H9 (cell line): ENCODE measurements around the gene CKS1B. TPM values are rescaled to one million over a fixed set of nuclear protein-coding genes. Genes with fewer than 3 reads are reported as not detected.
A peak's percentile ranks its signal among the peaks of the same experiment; 100 is the strongest.

Experiments
- DNase-seq: peaks from one replicate; pipeline ENCODE4 v3.0.0-alpha.2; 2017
- H2AFZ ChIP-seq: one replicate; pipeline ENCODE4 v1.6.1; 2013; ENCODE audit warnings: mild to moderate bottlenecking, low read length, control low read depth, moderate library complexity
- H2AK5ac ChIP-seq: 2 replicates; pipeline ENCODE4 v1.6.1; 2013; ENCODE audit warnings: low read length, control low read depth, mixed read lengths; ENCODE audit not compliant: insufficient read length
- H2BK120ac ChIP-seq: one replicate; pipeline ENCODE4 v1.6.1; 2013; ENCODE audit warnings: low read depth, mild to moderate bottlenecking, low read length, control low read depth, inconsistent platforms; ENCODE audit not compliant: poor library complexity, severe bottlenecking
- H2BK12ac ChIP-seq: 2 replicates; pipeline ENCODE4 v1.6.1; 2013; ENCODE audit warnings: low read length, control low read depth, mixed read lengths, low read depth; ENCODE audit not compliant: insufficient read length
- H2BK15ac ChIP-seq: 2 replicates; pipeline ENCODE4 v1.6.1; 2013; ENCODE audit warnings: low read depth, low read length, control low read depth
- H2BK20ac ChIP-seq: one replicate; pipeline ENCODE4 v1.6.1; 2013; ENCODE audit warnings: low read depth, mild to moderate bottlenecking, low read length, control low read depth, inconsistent platforms; ENCODE audit not compliant: poor library complexity, severe bottlenecking
- H2BK5ac ChIP-seq: 2 replicates; pipeline ENCODE4 v1.6.1; 2013; ENCODE audit warnings: low read length, control low read depth, mixed read lengths; ENCODE audit not compliant: insufficient read length
- H3K14ac ChIP-seq: 2 replicates; pipeline ENCODE4 v1.6.1; 2013; ENCODE audit warnings: low read length, control low read depth; ENCODE audit not compliant: insufficient read depth
- H3K18ac ChIP-seq: 2 replicates; pipeline ENCODE4 v1.6.1; 2013; ENCODE audit warnings: low read depth, mild to moderate bottlenecking, mixed read lengths, low read length, control low read depth; ENCODE audit not compliant: insufficient read length
- H3K23ac ChIP-seq: 2 replicates; pipeline ENCODE4 v1.6.1; 2013; ENCODE audit warnings: low read length, control low read depth, mixed read lengths, low read depth; ENCODE audit not compliant: insufficient read length
- H3K23me2 ChIP-seq: 2 replicates; pipeline ENCODE4 v1.6.1; 2013; ENCODE audit warnings: low read depth, mild to moderate bottlenecking, mixed read lengths, low read length, control low read depth; ENCODE audit not compliant: insufficient read length, poor library complexity, severe bottlenecking
- H3K27ac ChIP-seq: 2 replicates; pipeline ENCODE4 v1.5.1; 2013; ENCODE audit warnings: low read length, control low read depth, mixed read lengths, low read depth; ENCODE audit not compliant: insufficient read length
- H3K27me3 ChIP-seq: 2 replicates; pipeline ENCODE4 v1.6.1; 2013; ENCODE audit warnings: low read length, control low read depth, inconsistent platforms; ENCODE audit not compliant: insufficient read depth
- H3K4ac ChIP-seq: 2 replicates; pipeline ENCODE4 v1.6.1; 2013; ENCODE audit warnings: low read depth, mild to moderate bottlenecking, control low read depth, inconsistent platforms, low read length, moderate library complexity
- H3K4me1 ChIP-seq: 2 replicates; pipeline ENCODE4 v1.6.1; 2013; ENCODE audit warnings: low read length, control low read depth, inconsistent platforms; ENCODE audit not compliant: insufficient read depth
- H3K4me2 ChIP-seq: 2 replicates; pipeline ENCODE4 v1.6.1; 2013; ENCODE audit warnings: low read length, control low read depth, mixed read lengths; ENCODE audit not compliant: insufficient read length, insufficient read depth
- H3K56ac ChIP-seq: 2 replicates; pipeline ENCODE4 v1.6.1; 2013; ENCODE audit warnings: low read depth, mild to moderate bottlenecking, mixed read lengths, low read length, control low read depth; ENCODE audit not compliant: insufficient read length
- H3K79me1 ChIP-seq: 2 replicates; pipeline ENCODE4 v1.6.1; 2013; ENCODE audit warnings: low read depth, mild to moderate bottlenecking, moderate library complexity, low read length, control low read depth, inconsistent platforms; ENCODE audit not compliant: insufficient read depth, poor library complexity, severe bottlenecking
- H3K79me2 ChIP-seq: 2 replicates; pipeline ENCODE4 v1.6.1; 2013; ENCODE audit warnings: low read length, control low read depth, inconsistent platforms; ENCODE audit not compliant: insufficient read depth
- H3K9ac ChIP-seq: 2 replicates; pipeline ENCODE4 v1.6.1; 2013; ENCODE audit warnings: low read length, control low read depth, mixed read lengths; ENCODE audit not compliant: insufficient read length; ENCODE audit errors: extremely low read depth
- H3K9me3 ChIP-seq: one replicate; pipeline ENCODE4 v1.6.1; 2013; ENCODE audit warnings: low read depth, low read length, inconsistent platforms; ENCODE audit not compliant: control insufficient read depth
- H3T11ph ChIP-seq: one replicate; pipeline ENCODE4 v1.6.1; 2013; ENCODE audit warnings: mild to moderate bottlenecking, low read length, control low read depth, inconsistent platforms
- H4K20me1 ChIP-seq: one replicate; pipeline ENCODE4 v1.6.1; 2013; ENCODE audit not compliant: control insufficient read depth, insufficient read length, insufficient read depth
- H4K5ac ChIP-seq: 2 replicates; pipeline ENCODE4 v1.6.1; 2013; ENCODE audit warnings: low read depth, mild to moderate bottlenecking, mixed read lengths, low read length, control low read depth; ENCODE audit not compliant: insufficient read length
- H4K8ac ChIP-seq: replicated peaks from 2 replicates; pipeline ENCODE4 v1.6.1; 2013; ENCODE audit warnings: low read length, control low read depth, mixed read lengths, low read depth; ENCODE audit not compliant: insufficient read length
- H4K91ac ChIP-seq: 2 replicates; pipeline ENCODE4 v1.6.1; 2013; ENCODE audit warnings: low read depth, mild to moderate bottlenecking, moderate library complexity, mixed read lengths, low read length, control low read depth; ENCODE audit not compliant: insufficient read length
- H3K27ac Mint-ChIP-seq, 3 experiments: 2 replicates in 2 of 3; 3 replicates in 1 of 3; pipeline ENCODE4 v1.8.0; 2020 to 2021; ENCODE audit warnings: mixed read lengths in 3 of 3, mild to moderate bottlenecking in 1 of 3, moderate library complexity in 1 of 3
- H3K27me3 Mint-ChIP-seq: 2 replicates; pipeline ENCODE4 v1.8.0; 2021; ENCODE audit warnings: low read depth, mild to moderate bottlenecking, moderate library complexity, mixed read lengths
- H3K36me3 Mint-ChIP-seq, 3 experiments: 2 replicates in 2 of 3; 3 replicates in 1 of 3; pipeline ENCODE4 v1.8.0; 2020 to 2021; ENCODE audit warnings: low read depth in 3 of 3, mixed read lengths in 3 of 3; ENCODE audit not compliant: insufficient read depth in 1 of 3
- H3K4me1 Mint-ChIP-seq, 2 experiments: 2 replicates each; pipeline ENCODE4 v1.8.0; 2020; ENCODE audit warnings: mixed read lengths in 2 of 2
- H3K4me3 Mint-ChIP-seq, 2 experiments: 2 replicates in 1 of 2; 3 replicates in 1 of 2; pipeline ENCODE4 v1.8.0; 2020 to 2021; ENCODE audit warnings: mild to moderate bottlenecking in 2 of 2, mixed read lengths in 2 of 2, moderate library complexity in 1 of 2
- H3K9me3 Mint-ChIP-seq, 2 experiments: 2 replicates in 1 of 2; 3 replicates in 1 of 2; pipeline ENCODE4 v1.8.0; 2020; ENCODE audit warnings: mild to moderate bottlenecking in 2 of 2, mixed read lengths in 2 of 2, moderate library complexity in 1 of 2
- WGBS: extraction: QIAGEN DNeasy Blood & Tissue Kit; methylation state at CpG from one replicate; pipeline ENCODE4 v1.1.7; 2013; ENCODE audit warnings: missing lambda C conversion rate, low lambda C conversion rate, mixed read lengths; ENCODE audit not compliant: insufficient read length; ENCODE audit errors: extremely low coverage; 5-methylcytosine and 5-hydroxymethylcytosine counted together
- total RNA-seq: library from RNA; stranded (reverse); gene quantifications from 2 replicates; pipeline ENCODE4 v1.2.1, GENCODE V29; 2021
- TF ChIP-seq, protein P1 (sequence below): fragments of 200-600 bp; sonication (generic); conservative IDR thresholded peaks from 3 replicates; pipeline ENCODE4 v1.8.0; 2021; ENCODE audit warnings: antibody characterized with exemption, mild to moderate bottlenecking

CKS1B gene
- total RNA-seq, 1 experiment from 2014 or later = 279 TPM

DNA sequence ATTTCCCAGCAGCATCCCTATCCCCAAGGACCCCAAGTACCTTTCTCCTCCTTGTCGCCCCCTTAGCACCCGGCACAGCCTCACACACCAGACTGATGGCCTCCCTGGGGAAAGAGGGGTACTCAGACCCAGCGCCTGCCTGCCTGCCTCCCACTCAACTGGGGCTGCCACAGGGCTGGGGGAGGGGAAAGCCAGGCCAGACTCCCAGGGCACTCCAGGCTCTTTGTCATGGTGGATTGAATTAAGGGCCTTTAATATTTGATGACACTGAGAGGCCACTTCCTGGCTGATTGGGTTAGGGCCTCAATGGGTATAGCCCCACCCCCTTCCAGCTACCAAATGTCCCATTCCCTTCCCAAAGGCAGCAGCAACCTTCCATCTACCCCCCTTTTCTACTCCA lies 5.8 kb upstream of the CKS1B start:
- peak overlapping the region in 1 of 2 experiments; percentile 96; a peak in 4 of 5 replicates for H3K4me3 Mint-ChIP-seq
- Histone ChIP-seq H4K91ac (no peak overlapping the region), H3T11ph (no peak overlapping the region), H3K14ac (no peak overlapping the region; the same call in 1 of the 2 replicates), H2BK120ac (no peak overlapping the region), H3K27ac (no peak overlapping the region), H3K18ac (no peak overlapping the region), H4K5ac (no peak overlapping the region), H2BK15ac (no peak overlapping the region), H2AFZ (no peak overlapping the region), H3K79me1 (peaks cover 7% of the 10 kb centered on the region), H3K27me3 (no peaks in the 10 kb centered on the region), H3K56ac (no peak overlapping the region), H2BK12ac (no peak overlapping the region), H3K23me2 (peaks cover 30% of the 10 kb centered on the region), H3K4ac (no peak overlapping the region), H2AK5ac (no peak overlapping the region), H3K9me3 (no peaks in the 10 kb centered on the region), H3K4me1 (peaks cover 4% of the 10 kb centered on the region; the same call in 1 of the 2 replicates), H3K9ac (peak overlapping the region; percentile 59), H4K20me1 (peaks cover 2% of the 10 kb centered on the region), H3K79me2 (peaks cover 10% of the 10 kb centered on the region; the same call in 1 of the 2 replicates), H3K4me2 (peak overlapping the region; percentile 77), H2BK20ac (no peak overlapping the region), H4K8ac (no peak overlapping the region), H2BK5ac (no peak overlapping the region), H3K23ac (no peak overlapping the region)
- H3K27me3 Mint-ChIP-seq = no peaks in the 10 kb centered on the region
- peaks cover 36 to 55% (median 47%) of the 10 kb centered on the region in 3 experiments for H3K36me3 Mint-ChIP-seq
- no CpG with 5 or more reads among the region's 3 CpGs for WGBS
- TF ChIP-seq, protein P1, sequence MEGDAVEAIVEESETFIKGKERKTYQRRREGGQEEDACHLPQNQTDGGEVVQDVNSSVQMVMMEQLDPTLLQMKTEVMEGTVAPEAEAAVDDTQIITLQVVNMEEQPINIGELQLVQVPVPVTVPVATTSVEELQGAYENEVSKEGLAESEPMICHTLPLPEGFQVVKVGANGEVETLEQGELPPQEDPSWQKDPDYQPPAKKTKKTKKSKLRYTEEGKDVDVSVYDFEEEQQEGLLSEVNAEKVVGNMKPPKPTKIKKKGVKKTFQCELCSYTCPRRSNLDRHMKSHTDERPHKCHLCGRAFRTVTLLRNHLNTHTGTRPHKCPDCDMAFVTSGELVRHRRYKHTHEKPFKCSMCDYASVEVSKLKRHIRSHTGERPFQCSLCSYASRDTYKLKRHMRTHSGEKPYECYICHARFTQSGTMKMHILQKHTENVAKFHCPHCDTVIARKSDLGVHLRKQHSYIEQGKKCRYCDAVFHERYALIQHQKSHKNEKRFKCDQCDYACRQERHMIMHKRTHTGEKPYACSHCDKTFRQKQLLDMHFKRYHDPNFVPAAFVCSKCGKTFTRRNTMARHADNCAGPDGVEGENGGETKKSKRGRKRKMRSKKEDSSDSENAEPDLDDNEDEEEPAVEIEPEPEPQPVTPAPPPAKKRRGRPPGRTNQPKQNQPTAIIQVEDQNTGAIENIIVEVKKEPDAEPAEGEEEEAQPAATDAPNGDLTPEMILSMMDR = no peak
- H3K27ac Mint-ChIP-seq = peak overlapping the region; percentile 19 to 95 (median 74); a peak in 5 of 7 replicates
- DNase-seq = no peak
- peaks cover 43 to 46% of the 10 kb centered on the region in 2 experiments for H3K4me1 Mint-ChIP-seq
- H3K9me3 Mint-ChIP-seq = no peaks in the 10 kb centered on the region
